GM10248 (cell line): ENCODE results near the gene CALD1.

Source experiments
- CTCF ChIA-PET: fragments of 300-600 bp; sonication (Branson Sonifier 250); formaldehyde crosslinking; extraction: SDS; loops from one replicate; lab custom pipeline; 2021; ENCODE audit warnings: antibody characterized with exemption; lab: Yijun Ruan, JAX
- POLR2A ChIA-PET: fragments of 350-650 bp; sonication (Branson Sonifier 250); formaldehyde crosslinking; extraction: SDS; loops from one replicate; lab custom pipeline; 2020; ENCODE audit warnings: antibody characterized with exemption; lab: Yijun Ruan, JAX
- DNase-seq: peaks from one replicate; pipeline ENCODE4 v3.0.0; 2012; ENCODE audit errors: extremely low spot score
- CTCF ChIP-seq: IDR thresholded peaks from 2 replicates; pipeline ENCODE4 v1.5.1; 2012; ENCODE audit warnings: mild to moderate bottlenecking, low read depth; ENCODE audit errors: extremely low read depth, missing control alignments, control extremely low read depth

The CALD1 gene

GRCh38 chr7:135012229-135012628, 232.8 kb downstream of the CALD1 start:
- ChIA-PET CTCF (interaction anchor here (1.5 kb wide), 1 partner anchor 25 kb away, joined by 5 read pairs; no protein-coding TSS in a partner anchor), POLR2A (no interaction called here)
- DNase-seq: no peak
- no peak for TF ChIP-seq CTCF
